Hematopoietic multipotent progenitor cell (in vitro differentiated cells): Measurements from ENCODE around the gene USP17L12. TPM values are rescaled to one million over a fixed set of nuclear protein-coding genes. Genes with fewer than 3 reads are reported as not detected.
"Not testable (repeated sequence)": the region's sequence is repeated elsewhere in the genome, so short reads cannot be mapped to it uniquely, and the experiment has no call there.

Source experiments
- DNase-seq, 3 donors: peaks; one replicate each; pipeline ENCODE4 v3.0.0-alpha.2; 2011 to 2015; ENCODE audit warnings: low read depth in 2 of 3, low spot score in 2 of 3
- total RNA-seq: library from RNA; depleted of rRNA; stranded (reverse); fragments of >200 nt; gene quantifications from one replicate; pipeline ENCODE4 v1.2.3, GENCODE V29; 2012

Gene USP17L12
- total RNA-seq = not detected

DNA sequence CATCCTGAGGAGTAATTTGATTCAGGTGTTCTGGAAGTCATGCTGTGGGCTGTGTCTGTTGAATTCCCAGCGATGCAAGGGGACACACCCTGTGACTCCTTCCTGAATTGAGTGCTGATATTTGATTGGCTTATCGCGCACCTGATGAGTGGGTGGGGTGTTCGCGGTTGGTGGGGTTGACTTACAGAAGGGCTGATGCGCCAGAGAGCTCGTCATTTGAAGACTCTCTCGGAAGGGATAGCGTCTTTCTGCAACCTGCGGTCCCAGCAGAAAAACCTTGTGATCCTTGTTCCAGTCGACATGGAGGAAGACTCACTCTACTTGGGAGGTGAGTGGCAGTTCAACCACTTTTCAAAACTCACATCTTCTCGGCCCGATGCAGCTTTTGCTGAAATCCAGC lies at the start of gene USP17L12:
USP17L12 (plus strand) TSS at position 301 of the 400 bp plus-strand sequence; CDS start at position 301, 0 bp downstream.
- DNase-seq = not testable (repeated sequence)

DNA sequence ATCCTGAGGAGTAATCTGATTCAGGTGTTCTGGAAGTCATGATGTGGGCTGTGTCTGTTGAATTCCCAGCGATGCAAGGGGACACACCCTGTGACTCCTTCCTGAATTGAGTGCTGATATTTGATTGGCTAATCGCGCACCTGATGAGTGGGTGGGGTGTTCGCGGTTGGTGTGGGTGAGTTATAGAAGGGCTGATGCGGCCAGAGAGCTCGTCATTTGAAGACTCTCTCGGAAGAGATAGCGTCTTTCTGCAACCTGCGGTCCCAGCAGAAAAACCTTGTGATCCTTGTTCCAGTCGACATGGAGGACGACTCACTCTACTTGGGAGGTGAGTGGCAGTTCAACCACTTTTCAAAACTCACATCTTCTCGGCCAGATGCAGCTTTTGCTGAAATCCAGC lies 9.6 kb upstream of the USP17L12 start, which contains the start of gene USP17L10:
USP17L10 (plus strand) TSS at position 301 of the 400 bp plus-strand sequence; CDS start at position 301, 0 bp downstream.
- DNase-seq = not testable (repeated sequence)

GRCh38 chr4:9214701-9215100 lies 5.3 kb upstream of the USP17L12 start:
- DNase-seq = not testable (repeated sequence)

DNA sequence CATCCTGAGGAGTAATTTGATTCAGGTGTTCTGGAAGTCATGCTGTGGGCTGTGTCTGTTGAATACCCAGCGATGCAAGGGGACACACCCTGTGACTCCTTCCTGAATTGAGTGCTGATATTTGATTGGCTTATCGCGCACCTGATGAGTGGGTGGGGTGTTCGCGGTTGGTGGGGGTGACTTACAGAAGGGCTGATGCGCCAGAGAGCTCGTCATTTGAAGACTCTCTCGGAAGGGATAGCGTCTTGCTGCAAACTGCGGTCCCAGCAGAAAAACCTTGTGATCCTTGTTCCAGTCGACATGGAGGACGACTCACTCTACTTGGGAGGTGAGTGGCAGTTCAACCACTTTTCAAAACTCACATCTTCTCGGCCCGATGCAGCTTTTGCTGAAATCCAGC lies 4.8 kb upstream of the USP17L12 start, which contains the start of gene USP17L11:
USP17L11 (plus strand) TSS at position 301 of the 400 bp plus-strand sequence; CDS start at position 301, 0 bp downstream.
- not testable (repeated sequence) for DNase-seq

- DNase-seq = not testable (repeated sequence)
These were observed 4.6 kb downstream of the USP17L12 start, which contains the start of gene USP17L13 for GRCh38 chr4:9224596-9224995. Gene USP17L13, plus strand, starts transcription at chr4:9224896. Its CDS starts 0 bp downstream, at chr4:9224896.

DNA sequence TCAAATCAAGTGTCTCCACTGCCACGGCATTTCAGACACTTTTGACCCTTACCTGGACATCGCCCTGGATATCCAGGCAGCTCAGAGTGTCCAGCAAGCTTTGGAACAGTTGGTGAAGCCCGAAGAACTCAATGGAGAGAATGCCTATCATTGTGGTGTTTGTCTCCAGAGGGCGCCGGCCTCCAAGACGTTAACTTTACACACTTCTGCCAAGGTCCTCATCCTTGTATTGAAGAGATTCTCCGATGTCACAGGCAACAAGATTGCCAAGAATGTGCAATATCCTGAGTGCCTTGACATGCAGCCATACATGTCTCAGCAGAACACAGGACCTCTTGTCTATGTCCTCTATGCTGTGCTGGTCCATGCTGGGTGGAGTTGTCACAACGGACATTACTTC lies 10.3 kb downstream of the USP17L12 start:
- not testable (repeated sequence) for DNase-seq

GRCh38 chr4:9234085-9234484 lies 14.1 kb downstream of the USP17L12 start, which contains the start of gene USP17L15:
Gene USP17L15, plus strand, starts transcription at chr4:9234385. Its CDS starts 0 bp downstream, at chr4:9234385.
- not testable (repeated sequence) for DNase-seq

DNA sequence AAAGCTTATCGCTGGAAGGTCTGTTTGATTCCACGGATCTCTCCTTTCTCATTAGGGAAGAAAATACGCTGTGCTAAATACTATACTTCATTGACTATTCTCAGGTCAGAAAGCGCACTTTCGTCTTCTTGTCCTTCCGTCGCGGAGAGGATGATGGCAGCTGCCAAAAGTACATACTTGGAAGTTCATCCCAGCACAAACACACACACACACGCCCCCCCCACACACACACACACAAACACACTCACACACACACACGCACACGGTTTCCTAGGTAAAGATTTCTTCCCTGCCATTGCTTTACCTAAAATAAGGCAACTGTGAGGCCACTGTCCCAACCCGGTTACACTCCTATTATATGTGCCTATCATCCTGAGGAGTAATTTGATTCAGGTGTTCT lies 18.5 kb downstream of the USP17L12 start:
- DNase-seq = not testable (repeated sequence)

GRCh38 chr4:9243579-9243978 lies 23.6 kb downstream of the USP17L12 start, which contains the start of gene USP17L17:
Gene USP17L17, plus strand, starts transcription at chr4:9243879. Its CDS starts 0 bp downstream, at chr4:9243879.
- not testable (repeated sequence) for DNase-seq

DNA sequence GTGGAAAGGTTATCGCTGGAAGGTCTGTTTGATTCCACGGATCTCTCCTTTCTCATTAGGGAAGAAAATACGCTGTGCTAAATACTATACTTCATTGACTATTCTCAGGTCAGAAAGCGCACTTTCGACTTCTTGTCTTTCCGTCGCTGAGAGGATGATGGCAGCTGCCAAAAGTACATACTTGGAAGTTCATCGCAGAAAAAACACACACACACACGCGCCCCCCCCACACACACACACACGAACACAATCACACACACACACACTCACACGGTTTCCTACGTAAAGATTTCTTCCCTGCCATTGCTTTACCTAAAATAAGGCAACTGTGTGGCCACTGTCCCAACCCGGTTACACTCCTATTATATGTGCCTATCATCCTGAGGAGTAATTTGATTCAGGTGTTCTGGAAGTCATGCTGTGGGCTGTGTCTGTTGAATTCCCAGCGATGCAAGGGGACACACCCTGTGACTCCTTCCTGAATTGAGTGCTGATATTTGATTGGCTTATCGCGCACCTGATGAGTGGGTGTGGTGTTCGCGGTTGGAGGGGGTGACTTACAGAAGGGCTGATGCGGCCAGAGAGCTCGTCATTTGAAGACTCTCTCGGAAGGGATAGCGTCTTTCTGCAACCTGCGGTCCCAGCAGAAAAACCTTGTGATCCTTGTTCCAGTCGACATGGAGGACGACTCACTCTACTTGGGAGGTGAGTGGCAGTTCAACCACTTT lies 28.2 kb downstream of the USP17L12 start, which contains the start of gene USP17L18:
USP17L18 (plus strand) TSS at position 678 of the 728 bp plus-strand sequence; CDS start at position 678, 0 bp downstream.
- DNase-seq = peak in 1 of 3 donors; percentile 0

DNA sequence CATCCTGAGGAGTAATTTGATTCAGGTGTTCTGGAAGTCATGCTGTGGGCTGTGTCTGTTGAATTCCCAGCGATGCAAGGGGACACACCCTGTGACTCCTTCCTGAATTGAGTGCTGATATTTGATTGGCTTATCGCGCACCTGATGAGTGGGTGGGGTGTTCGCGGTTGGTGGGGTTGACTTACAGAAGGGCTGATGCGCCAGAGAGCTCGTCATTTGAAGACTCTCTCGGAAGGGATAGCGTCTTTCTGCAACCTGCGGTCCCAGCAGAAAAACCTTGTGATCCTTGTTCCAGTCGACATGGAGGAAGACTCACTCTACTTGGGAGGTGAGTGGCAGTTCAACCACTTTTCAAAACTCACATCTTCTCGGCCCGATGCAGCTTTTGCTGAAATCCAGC lies 33.1 kb downstream of the USP17L12 start, which contains the start of gene USP17L19:
USP17L19 (plus strand) TSS at position 301 of the 400 bp plus-strand sequence; CDS start at position 301, 0 bp downstream.
- not testable (repeated sequence) for DNase-seq

DNA sequence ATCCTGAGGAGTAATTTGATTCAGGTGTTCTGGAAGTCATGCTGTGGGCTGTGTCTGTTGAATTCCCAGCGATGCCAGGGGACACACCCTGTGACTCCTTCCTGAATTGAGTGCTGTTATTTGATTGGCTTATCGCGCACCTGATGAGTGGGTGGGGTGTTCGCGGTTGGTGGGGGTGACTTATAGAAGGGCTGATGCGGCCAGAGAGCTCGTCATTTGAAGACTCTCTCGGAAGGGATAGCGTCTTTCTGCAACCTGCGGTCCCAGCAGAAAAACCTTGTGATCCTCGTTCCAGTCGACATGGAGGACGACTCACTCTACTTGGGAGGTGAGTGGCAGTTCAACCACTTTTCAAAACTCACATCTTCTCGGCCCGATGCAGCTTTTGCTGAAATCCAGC lies 37.9 kb downstream of the USP17L12 start, which contains the start of gene USP17L20:
USP17L20 (plus strand) TSS at position 301 of the 400 bp plus-strand sequence; CDS start at position 301, 0 bp downstream.
- DNase-seq = not testable (repeated sequence)

- not testable (repeated sequence) for DNase-seq
These were observed 42.6 kb downstream of the USP17L12 start, which contains the start of gene USP17L21 for GRCh38 chr4:9262572-9262971. Gene USP17L21, plus strand, starts transcription at chr4:9262872. Its CDS starts 0 bp downstream, at chr4:9262872.

DNA sequence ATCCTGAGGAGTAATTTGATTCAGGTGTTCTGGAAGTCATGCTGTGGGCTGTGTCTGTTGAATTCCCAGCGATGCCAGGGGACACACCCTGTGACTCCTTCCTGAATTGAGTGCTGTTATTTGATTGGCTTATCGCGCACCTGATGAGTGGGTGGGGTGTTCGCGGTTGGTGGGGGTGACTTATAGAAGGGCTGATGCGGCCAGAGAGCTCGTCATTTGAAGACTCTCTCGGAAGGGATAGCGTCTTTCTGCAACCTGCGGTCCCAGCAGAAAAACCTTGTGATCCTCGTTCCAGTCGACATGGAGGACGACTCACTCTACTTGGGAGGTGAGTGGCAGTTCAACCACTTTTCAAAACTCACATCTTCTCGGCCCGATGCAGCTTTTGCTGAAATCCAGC lies 47.4 kb downstream of the USP17L12 start, which contains the start of gene USP17L22:
USP17L22 (plus strand) TSS at position 301 of the 400 bp plus-strand sequence; CDS start at position 301, 0 bp downstream.
- DNase-seq = not testable (repeated sequence)

Other genes with a start within 250 kb of the USP17L12 start
- gene FAM90A26, start 49.7 kb upstream of the USP17L12 start, total RNA-seq = not detected
- not detected for gene USP17L10, start 9.5 kb upstream of the USP17L12 start, total RNA-seq
- gene USP17L11, start 4.7 kb upstream of the USP17L12 start, total RNA-seq = not detected
- not detected for gene USP17L13, start 4.7 kb downstream of the USP17L12 start, total RNA-seq
- not detected for gene USP17L15, start 14.2 kb downstream of the USP17L12 start, total RNA-seq
- gene USP17L17, start 23.7 kb downstream of the USP17L12 start, total RNA-seq = not detected
- not detected for gene USP17L18, start 28.5 kb downstream of the USP17L12 start, total RNA-seq
- not detected for gene USP17L19, start 33.2 kb downstream of the USP17L12 start, total RNA-seq
- not detected for gene USP17L20, start 38.0 kb downstream of the USP17L12 start, total RNA-seq
- gene USP17L21, start 42.7 kb downstream of the USP17L12 start, total RNA-seq = not detected
- under 0.01 TPM for gene USP17L22, start 47.5 kb downstream of the USP17L12 start, total RNA-seq
- not detected for gene USP17L24, start 105.0 kb downstream of the USP17L12 start, total RNA-seq
- not detected for gene USP17L25, start 109.8 kb downstream of the USP17L12 start, total RNA-seq
- not detected for gene USP17L26, start 114.5 kb downstream of the USP17L12 start, total RNA-seq
- not detected for gene USP17L5, start 119.3 kb downstream of the USP17L12 start, total RNA-seq
- not detected for gene USP17L27, start 124.0 kb downstream of the USP17L12 start, total RNA-seq
- gene USP17L28, start 128.7 kb downstream of the USP17L12 start, total RNA-seq = not detected
- gene USP17L29, start 133.5 kb downstream of the USP17L12 start, total RNA-seq = not detected
- gene USP17L30, start 143.0 kb downstream of the USP17L12 start, total RNA-seq = not detected
- gene DEFB131A, start 224.3 kb downstream of the USP17L12 start, total RNA-seq = not detected